D721Med (cell line): ENCODE measurements around the gene CLRN3.

Source experiments
- DNase-seq: peaks from one replicate; pipeline ENCODE4 v3.0.0; 2011; ENCODE audit warnings: low spot score; ENCODE audit not compliant: insufficient read length
- FAIRE-seq: peaks from 2 replicates; lab custom pipeline; 2011; peaks lifted over from hg19 to GRCh38; lab: Jason Lieb, UNC
- CTCF ChIP-seq: IDR thresholded peaks from 2 replicates; pipeline ENCODE4 v1.5.1; 2012; ENCODE audit warnings: mild to moderate bottlenecking, control low read depth; ENCODE audit not compliant: insufficient read depth; ENCODE audit errors: missing control alignments

Gene CLRN3

DNA sequence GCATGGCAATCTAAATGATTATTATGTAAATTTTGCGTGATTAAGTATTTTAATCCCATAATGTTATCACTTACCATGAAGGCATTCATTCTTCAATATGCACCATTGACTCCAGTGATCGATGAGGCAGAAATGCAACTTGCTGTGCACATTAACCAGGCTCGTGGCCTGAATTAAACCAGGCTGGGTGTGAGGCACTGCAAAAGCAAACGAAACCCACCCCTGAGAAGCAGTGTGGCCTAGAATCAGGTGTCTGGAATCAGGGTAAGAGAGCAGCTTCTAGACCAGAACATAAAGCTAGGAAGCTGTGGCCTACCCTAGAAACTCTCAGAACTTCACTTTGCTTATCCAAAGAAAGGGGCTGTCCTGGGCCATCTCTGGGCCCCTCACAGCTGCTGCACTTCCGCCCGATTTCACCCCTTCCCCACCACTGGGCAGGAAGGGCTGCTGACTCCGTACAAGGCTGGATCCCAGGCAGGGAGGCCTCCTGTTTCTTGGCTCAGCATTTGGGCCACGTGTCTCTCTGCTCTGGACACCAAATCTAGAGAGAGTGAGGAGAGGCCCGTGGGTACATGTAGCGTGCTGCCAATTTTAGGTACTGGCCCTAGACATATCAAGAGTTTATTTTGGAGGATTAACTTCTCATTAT is 18.6 kb upstream of the CLRN3 start:
- TF ChIP-seq CTCF = no peak
- FAIRE-seq (no peak), DNase-seq (no peak)

GRCh38 chr10:127910464-127910770 is 17.7 kb upstream of the CLRN3 start:
- TF ChIP-seq CTCF = no peak
- DNase-seq (no peak), FAIRE-seq (no peak)

DNA sequence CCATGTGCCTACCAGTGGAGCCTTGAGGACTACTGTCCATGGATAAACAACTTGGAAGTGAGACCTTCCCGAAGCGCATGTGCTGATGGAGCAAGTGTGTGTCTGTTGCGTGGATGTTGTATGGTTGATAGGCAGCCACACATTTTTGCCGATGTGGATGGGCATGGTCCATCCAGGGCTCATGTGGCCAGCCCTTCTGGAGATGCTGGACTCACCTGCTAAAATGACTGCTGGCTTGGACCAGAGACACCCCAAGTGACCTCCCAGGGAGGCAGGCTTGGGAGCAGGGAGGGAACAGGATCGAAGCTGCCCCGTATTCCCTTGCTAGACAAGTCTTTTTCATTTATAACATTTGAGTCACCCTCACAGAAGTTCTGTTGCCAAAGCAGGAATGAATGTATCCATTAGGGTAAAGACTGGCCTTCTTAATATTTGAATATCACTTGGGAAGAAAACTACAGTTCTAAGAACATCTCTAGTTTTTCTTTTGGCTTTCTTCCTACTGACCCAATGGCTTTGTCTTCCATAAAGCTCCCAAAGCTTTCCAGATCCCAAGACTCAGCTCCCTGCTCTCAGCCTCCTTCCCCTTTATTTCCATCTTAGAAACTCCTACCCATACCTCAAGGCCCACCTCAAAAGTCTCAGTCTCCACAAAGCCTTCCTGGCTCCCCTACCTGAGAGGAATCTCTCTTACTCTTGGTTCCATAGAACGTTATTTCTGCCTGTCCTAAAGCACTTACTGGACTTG is 17.1 kb upstream of the CLRN3 start:
- FAIRE-seq = no peak
- DNase-seq = no peak
- TF ChIP-seq CTCF = no peak

DNA sequence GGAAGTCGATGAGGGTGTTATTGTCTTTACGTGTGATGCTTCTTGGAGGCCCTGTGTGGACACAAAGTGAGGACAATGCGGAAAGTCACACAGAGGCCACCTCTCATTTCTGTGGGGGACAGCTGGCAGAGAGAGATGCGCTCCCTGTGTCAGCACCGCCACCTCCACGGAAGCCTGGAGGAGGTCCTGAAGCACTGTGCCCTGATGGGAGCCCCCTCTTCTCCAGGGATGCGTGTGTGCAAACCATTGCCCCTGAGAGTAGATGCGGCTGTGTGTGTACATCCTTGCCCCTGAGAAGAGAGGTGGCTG is 16.2 kb upstream of the CLRN3 start:
- FAIRE-seq = no peak
- TF ChIP-seq CTCF = no peak
- DNase-seq = no peak

GRCh38 chr10:127908106-127908958 is 15.6 kb upstream of the CLRN3 start:
- FAIRE-seq = no peak
- TF ChIP-seq CTCF = no peak
- DNase-seq = no peak

DNA sequence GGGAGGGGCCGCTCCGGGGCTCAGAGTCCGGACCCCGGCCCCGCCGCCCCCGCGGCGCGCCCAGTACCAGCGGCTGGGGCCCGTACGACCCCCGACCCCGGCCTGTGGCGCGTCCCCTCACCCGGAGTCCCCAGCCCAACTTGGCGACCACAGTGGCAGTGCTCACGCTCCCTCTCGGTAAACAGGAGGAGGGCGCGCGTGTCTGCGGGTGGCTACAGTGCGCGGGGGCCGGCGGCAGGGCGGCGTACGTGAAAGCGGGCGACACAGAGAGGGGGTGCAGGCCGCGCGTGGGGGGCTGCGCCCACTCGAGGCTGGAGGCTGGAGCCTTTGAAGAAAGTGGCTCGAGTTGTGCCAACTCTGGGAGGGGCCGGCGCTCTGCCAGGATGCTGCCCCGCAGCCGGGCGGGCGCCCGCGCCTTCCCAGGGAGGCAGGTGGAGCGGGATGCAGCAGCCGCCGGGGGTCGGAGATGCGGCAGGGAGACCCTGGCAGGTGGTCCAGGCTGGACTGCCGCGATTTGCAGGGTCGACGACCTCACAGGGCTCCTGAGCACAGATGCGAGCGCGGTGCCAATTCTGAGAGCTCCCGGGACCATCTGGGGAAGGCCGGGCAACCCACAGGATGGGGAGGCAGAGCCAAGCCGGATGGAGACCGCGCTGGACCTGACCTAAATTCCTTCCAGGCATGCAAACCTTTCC is 14.8 kb upstream of the CLRN3 start:
- DNase-seq (no peak), FAIRE-seq (no peak)
- peak; percentile 1 for TF ChIP-seq CTCF
